Mesenchymal stem cell (in vitro differentiated cells and primary cell): ENCODE results near the gene TOM1.

ENCODE experiments used
- DNase-seq: peaks from one replicate; pipeline ENCODE4 v3.0.0-alpha.2; 2013
- H2AFZ ChIP-seq: one replicate; pipeline ENCODE4 v1.6.1; 2013; ENCODE audit warnings: low read depth, mild to moderate bottlenecking, control low read depth, inconsistent platforms, low read length, moderate library complexity
- H2AK5ac ChIP-seq: 2 replicates; pipeline ENCODE4 v1.6.1; 2013; ENCODE audit warnings: low read length, moderate library complexity, mild to moderate bottlenecking, inconsistent platforms; ENCODE audit not compliant: severe bottlenecking
- H2BK120ac ChIP-seq: one replicate; pipeline ENCODE4 v1.6.1; 2013; ENCODE audit warnings: low read depth, mild to moderate bottlenecking, inconsistent platforms, low read length, moderate library complexity
- H2BK12ac ChIP-seq, 2 experiments: one replicate each; pipeline ENCODE4 v1.6.1; 2013; ENCODE audit warnings: inconsistent platforms in 2 of 2, low read length in 2 of 2, mild to moderate bottlenecking in 2 of 2, moderate library complexity in 2 of 2, control low read depth in 1 of 2
- H2BK15ac ChIP-seq: one replicate; pipeline ENCODE4 v1.6.1; 2013; ENCODE audit warnings: mild to moderate bottlenecking, low read depth, inconsistent platforms; ENCODE audit not compliant: poor library complexity, severe bottlenecking
- H2BK5ac ChIP-seq: 2 replicates; pipeline ENCODE4 v1.6.1; 2013; ENCODE audit warnings: low read depth, mild to moderate bottlenecking, low read length, control low read depth, inconsistent platforms; ENCODE audit not compliant: poor library complexity, severe bottlenecking
- H3K14ac ChIP-seq, 2 experiments: one replicate each; pipeline ENCODE4 v1.6.1; 2013; ENCODE audit warnings: inconsistent platforms in 2 of 2, low read length in 2 of 2, control low read depth in 1 of 2, mild to moderate bottlenecking in 1 of 2, moderate library complexity in 1 of 2
- H3K18ac ChIP-seq, 2 experiments: one replicate each; pipeline ENCODE4 v1.6.1; 2013; ENCODE audit warnings: inconsistent platforms in 2 of 2, low read length in 2 of 2, control low read depth in 1 of 2, low read depth in 1 of 2, mild to moderate bottlenecking in 1 of 2
- H3K23ac ChIP-seq, 2 experiments: one replicate each; pipeline ENCODE4 v1.6.1; 2013; ENCODE audit warnings: inconsistent platforms in 2 of 2, low read length in 2 of 2, mild to moderate bottlenecking in 2 of 2, moderate library complexity in 2 of 2, control low read depth in 1 of 2
- H3K27ac ChIP-seq: 2 replicates; pipeline ENCODE4 v1.5.1; 2013; ENCODE audit warnings: mild to moderate bottlenecking, moderate library complexity, low read length, control low read depth, inconsistent platforms; ENCODE audit not compliant: poor library complexity, severe bottlenecking
- H3K27me3 ChIP-seq, 2 experiments: 2 replicates each; pipeline versions ENCODE4 v1.6.1 to v1.7.0; 2013; ENCODE audit warnings: low read length in 2 of 2, mild to moderate bottlenecking in 2 of 2, moderate library complexity in 2 of 2, control low read depth in 1 of 2, inconsistent platforms in 1 of 2; ENCODE audit not compliant: control insufficient read depth in 1 of 2, insufficient read depth in 1 of 2
- H3K36me3 ChIP-seq, 2 experiments: 2 replicates each; pipeline versions ENCODE4 v1.6.1 to v1.7.0; 2013; ENCODE audit warnings: low read length in 2 of 2, control low read depth in 1 of 2, inconsistent platforms in 1 of 2, low read depth in 1 of 2, mild to moderate bottlenecking in 1 of 2; ENCODE audit not compliant: insufficient read depth in 2 of 2, control insufficient read depth in 1 of 2
- H3K4ac ChIP-seq, 2 experiments: one replicate each; pipeline ENCODE4 v1.6.1; 2013; ENCODE audit warnings: inconsistent platforms in 2 of 2, low read length in 2 of 2, mild to moderate bottlenecking in 2 of 2, moderate library complexity in 2 of 2, control low read depth in 1 of 2, low read depth in 1 of 2
- H3K4me1 ChIP-seq: 2 replicates; pipeline ENCODE4 v1.6.1; 2013; ENCODE audit warnings: low read depth, low read length, control low read depth; ENCODE audit not compliant: control insufficient read depth, insufficient read depth
- H3K4me2 ChIP-seq: 2 replicates; pipeline ENCODE4 v1.6.1; 2013; ENCODE audit warnings: low read length, mild to moderate bottlenecking, inconsistent platforms; ENCODE audit not compliant: poor library complexity, severe bottlenecking
- H3K4me3 ChIP-seq, 2 experiments: 2 replicates each; pipeline versions ENCODE4 v1.5.1 to v1.7.0; 2013; ENCODE audit warnings: low read length in 2 of 2, mild to moderate bottlenecking in 2 of 2, control low read depth in 1 of 2, low read depth in 1 of 2; ENCODE audit not compliant: insufficient read depth in 1 of 2
- H3K79me1 ChIP-seq: replicated peaks from 2 replicates; pipeline ENCODE4 v1.6.1; 2013; ENCODE audit warnings: mild to moderate bottlenecking, control low read depth, low read length, inconsistent platforms; ENCODE audit not compliant: poor library complexity, severe bottlenecking
- H3K9ac ChIP-seq: 2 replicates; pipeline ENCODE4 v1.7.0; 2013; ENCODE audit warnings: mild to moderate bottlenecking, low read length, moderate library complexity
- H3K9me3 ChIP-seq: 2 replicates; pipeline ENCODE4 v1.7.0; 2013; ENCODE audit warnings: mild to moderate bottlenecking, low read length; ENCODE audit not compliant: control insufficient read depth
- H4K8ac ChIP-seq: one replicate; pipeline ENCODE4 v1.6.1; 2013; ENCODE audit warnings: inconsistent platforms, mild to moderate bottlenecking, low read length, moderate library complexity
- H4K91ac ChIP-seq: one replicate; pipeline ENCODE4 v1.6.1; 2013; ENCODE audit warnings: mild to moderate bottlenecking, low read length, inconsistent platforms
- WGBS: methylation state at CpG from one replicate; pipeline ENCODE4 v1.1.7; 2013; ENCODE audit warnings: mixed read lengths; 5-methylcytosine and 5-hydroxymethylcytosine counted together

Gene TOM1

DNA sequence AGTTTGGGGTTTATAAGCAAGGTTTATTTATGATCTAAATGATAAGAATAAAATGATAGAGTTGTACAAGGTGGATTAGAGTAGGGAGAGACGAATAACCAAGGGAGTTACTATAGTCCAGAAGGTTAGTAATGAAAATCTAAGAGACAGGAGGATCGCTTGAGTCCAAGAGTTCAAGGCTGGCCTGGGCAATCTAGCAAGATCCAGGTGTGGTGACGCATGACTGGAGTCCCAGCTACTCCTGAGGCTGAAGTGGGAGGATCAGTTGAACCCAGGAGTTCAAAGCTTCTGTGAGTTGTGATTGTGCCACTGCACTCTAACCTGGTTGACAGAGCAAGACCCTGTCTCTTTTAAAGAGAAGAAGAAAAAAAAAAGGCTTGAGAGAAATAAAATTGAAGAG lies 30.1 kb upstream of the TOM1 start:
- no peak overlapping the region for H3K18ac ChIP-seq
- H3K9me3 ChIP-seq, result no peaks in the 10 kb centered on the region
- no peak overlapping the region for H2BK12ac ChIP-seq
- H3K27me3 ChIP-seq, result no peaks in the 10 kb centered on the region
- 97% methylated on average over 3 of the region's 3 CpGs for WGBS
- no peak overlapping the region for H3K4me2 ChIP-seq
- peaks cover 29 to 93% of the 10 kb centered on the region in 2 experiments for H3K36me3 ChIP-seq
- H3K4me3 ChIP-seq, result no peak overlapping the region
- H3K14ac ChIP-seq, result no peak overlapping the region
- peak overlapping the region; percentile 46 for H2BK15ac ChIP-seq
- no peak overlapping the region for H2BK5ac ChIP-seq
- H4K91ac ChIP-seq, result no peak overlapping the region
- H3K27ac ChIP-seq, result no peak overlapping the region
- H4K8ac ChIP-seq, result no peak overlapping the region
- H2BK120ac ChIP-seq, result no peak overlapping the region
- no peak overlapping the region for H3K23ac ChIP-seq
- no peak overlapping the region for H3K4ac ChIP-seq
- peaks cover 43% of the 10 kb centered on the region for H3K79me1 ChIP-seq
- no peak overlapping the region for H3K9ac ChIP-seq
- H2AK5ac ChIP-seq, result no peak overlapping the region
- no peak overlapping the region for H2AFZ ChIP-seq
- no peaks in the 10 kb centered on the region for H3K4me1 ChIP-seq
- DNase-seq, result no peak

DNA sequence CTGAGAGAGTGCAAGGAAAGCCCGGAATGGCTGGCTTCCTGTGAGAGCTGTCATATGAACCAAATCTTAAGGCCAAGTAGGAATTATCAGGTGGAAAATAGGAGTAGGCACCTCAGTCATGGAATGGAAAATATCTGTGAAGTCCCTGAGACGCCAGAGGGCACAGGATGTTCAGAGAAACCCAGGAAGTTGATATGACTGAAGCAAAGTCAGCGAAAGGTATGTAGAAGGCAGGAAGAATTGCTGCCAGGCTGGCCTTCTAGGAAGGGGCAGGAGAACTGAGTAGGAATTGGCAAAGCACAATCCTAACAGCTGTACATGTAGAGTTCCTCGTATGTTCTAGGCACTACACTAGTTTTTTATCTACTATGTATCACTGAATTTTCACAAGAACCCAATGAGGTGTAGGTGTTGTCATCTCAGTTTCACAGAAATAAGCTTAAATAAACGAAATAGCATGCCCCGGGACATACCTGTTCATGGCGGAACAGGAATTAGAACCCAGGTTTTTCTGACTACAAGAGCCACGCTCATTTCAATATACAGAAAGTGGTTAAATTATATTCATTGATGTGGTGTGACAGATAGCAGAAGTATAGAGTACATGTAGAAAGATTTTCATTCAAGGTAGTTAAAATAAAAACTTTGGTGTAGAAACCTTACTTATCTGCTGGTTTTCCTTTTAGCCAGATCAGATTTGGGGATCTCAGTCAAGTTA lies 25.4 kb upstream of the TOM1 start:
- Histone ChIP-seq H2BK12ac (no peak overlapping the region), H4K91ac (no peak overlapping the region), H3K9me3 (no peaks in the 10 kb centered on the region), H3K23ac (no peak overlapping the region), H3K18ac (no peak overlapping the region), H3K4ac (no peak overlapping the region), H4K8ac (no peak overlapping the region), H3K27me3 (no peaks in the 10 kb centered on the region), H2BK120ac (no peak overlapping the region), H3K4me3 (no peak overlapping the region), H3K79me1 (peaks cover 41% of the 10 kb centered on the region), H3K14ac (no peak overlapping the region), H3K27ac (no peak overlapping the region), H2BK5ac (no peak overlapping the region), H3K4me2 (no peak overlapping the region), H2AFZ (no peak overlapping the region), H2BK15ac (no peak overlapping the region), H2AK5ac (no peak overlapping the region), H3K4me1 (no peaks in the 10 kb centered on the region), H3K36me3 (peaks cover 23 to 69% of the 10 kb centered on the region in 2 experiments), H3K9ac (no peak overlapping the region)
- DNase-seq, result no peak
- 98% methylated on average over 7 of the region's 8 CpGs for WGBS

DNA sequence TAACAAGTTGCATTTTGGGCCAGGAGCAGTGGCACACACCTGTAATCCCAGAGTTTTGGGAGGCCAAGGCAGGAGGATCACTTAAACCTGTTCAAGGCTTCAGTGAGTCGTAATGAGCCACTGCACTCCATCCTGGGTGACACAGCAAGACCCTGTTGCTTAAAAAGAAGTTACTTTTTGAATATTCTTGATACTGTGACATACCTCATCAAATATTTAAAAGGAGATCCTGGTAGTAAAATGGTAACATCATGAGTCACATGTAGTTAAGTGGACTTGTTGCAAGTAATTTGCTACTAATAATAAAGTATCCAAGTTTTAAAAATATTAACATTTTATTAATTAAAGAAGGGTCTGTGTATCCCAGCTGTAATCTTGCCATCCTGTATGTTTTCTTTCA lies 24.1 kb upstream of the TOM1 start:
- 100% methylated on average over 1 of the region's 1 CpG for WGBS
- Histone ChIP-seq H3K4ac (no peak overlapping the region), H4K8ac (no peak overlapping the region), H3K9ac (no peak overlapping the region), H3K36me3 (peaks cover 15 to 69% of the 10 kb centered on the region in 2 experiments), H3K27ac (no peak overlapping the region), H2BK120ac (no peak overlapping the region), H3K18ac (no peak overlapping the region), H2AFZ (no peak overlapping the region), H2BK5ac (no peak overlapping the region), H3K4me2 (no peak overlapping the region), H3K14ac (no peak overlapping the region), H3K27me3 (no peaks in the 10 kb centered on the region), H4K91ac (no peak overlapping the region), H3K9me3 (no peaks in the 10 kb centered on the region), H2AK5ac (no peak overlapping the region), H3K23ac (no peak overlapping the region), H3K4me3 (no peak overlapping the region), H3K4me1 (no peaks in the 10 kb centered on the region), H2BK12ac (no peak overlapping the region), H2BK15ac (no peak overlapping the region), H3K79me1 (peaks cover 39% of the 10 kb centered on the region)
- DNase-seq, result no peak

DNA sequence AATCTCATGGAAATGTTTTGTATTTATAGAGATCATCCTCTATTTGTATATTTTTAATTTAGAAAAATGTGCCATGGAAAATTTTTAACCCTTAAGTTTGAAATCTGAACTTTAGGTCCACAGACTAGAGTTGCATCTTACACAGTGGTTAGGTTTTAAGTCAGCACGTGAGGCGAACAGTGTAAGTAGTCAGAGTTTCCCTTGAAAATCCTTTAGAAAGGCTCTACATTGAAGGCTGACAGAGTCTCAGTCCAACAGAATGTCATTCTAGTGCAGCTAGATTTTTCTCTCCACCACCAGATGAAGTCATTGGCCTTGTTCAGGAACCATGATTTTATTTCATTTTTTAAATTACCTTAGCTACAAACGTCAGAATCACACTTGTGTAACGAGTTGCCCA lies 23.7 kb upstream of the TOM1 start:
- Histone ChIP-seq H2AK5ac (no peak overlapping the region), H2BK5ac (no peak overlapping the region), H2BK12ac (no peak overlapping the region), H3K18ac (no peak overlapping the region), H3K36me3 (peaks cover 15 to 69% of the 10 kb centered on the region in 2 experiments), H3K4me2 (no peak overlapping the region), H2BK120ac (no peak overlapping the region), H3K4ac (no peak overlapping the region), H3K4me3 (no peak overlapping the region), H4K91ac (no peak overlapping the region), H3K79me1 (peaks cover 38% of the 10 kb centered on the region), H3K4me1 (no peaks in the 10 kb centered on the region), H3K27ac (no peak overlapping the region), H3K23ac (no peak overlapping the region), H3K9ac (no peak overlapping the region), H4K8ac (no peak overlapping the region), H3K27me3 (no peaks in the 10 kb centered on the region), H2AFZ (no peak overlapping the region), H3K9me3 (no peaks in the 10 kb centered on the region), H2BK15ac (no peak overlapping the region), H3K14ac (no peak overlapping the region)
- no peak for DNase-seq
- 96% methylated on average over 2 of the region's 4 CpGs for WGBS
